GM18858 (cell line): Measurements from ENCODE around the gene PREX1.

Experiments
- ATAC-seq: cut with Tn5 transposase; IDR thresholded peaks from one replicate; pipeline ENCODE4 v1.9.1; 2021; ENCODE audit not compliant: unreplicated experiment

PREX1 gene

DNA sequence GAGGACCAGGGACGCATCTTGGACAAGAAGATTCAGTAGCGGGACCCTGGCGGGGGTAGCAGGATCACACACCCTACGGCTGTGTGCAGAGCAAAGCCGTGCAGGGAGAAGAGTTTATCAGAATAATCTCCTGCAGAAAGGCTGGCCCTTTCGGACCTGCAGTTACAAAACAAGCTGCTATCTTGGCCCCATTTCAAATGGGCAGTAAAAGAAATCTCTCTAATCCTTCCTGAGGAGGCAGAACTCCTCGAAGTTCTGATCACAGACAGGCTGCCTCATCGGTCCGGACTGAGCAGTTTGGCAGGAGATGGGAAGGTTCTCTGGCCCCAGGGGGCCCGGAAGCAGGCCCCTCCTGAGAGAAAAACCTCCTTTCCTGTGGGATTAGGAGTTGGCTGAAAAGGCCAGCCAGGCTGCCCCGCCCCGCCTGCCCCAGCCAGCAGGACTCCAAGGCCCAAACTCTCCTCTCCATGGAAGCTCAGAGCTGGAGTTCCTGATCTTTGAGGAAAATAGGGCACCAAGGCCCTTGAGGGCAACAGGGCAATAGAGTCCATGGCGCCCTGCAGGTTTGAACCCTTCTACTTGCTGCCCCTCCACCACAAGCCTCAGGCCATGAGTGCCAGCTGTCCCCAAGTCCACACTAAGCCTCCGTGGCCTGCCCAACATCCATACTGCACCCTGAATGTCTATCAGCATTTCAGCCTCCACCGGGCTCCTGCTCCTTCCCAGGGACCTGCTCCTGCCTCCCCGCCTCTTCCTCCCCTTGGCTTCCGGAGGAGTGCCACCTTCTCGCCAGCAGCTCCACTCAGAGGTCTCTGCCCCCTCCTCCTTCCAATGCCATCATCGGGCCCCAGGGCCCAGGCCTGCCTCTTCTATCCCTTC lies 141.3 kb downstream of the PREX1 start:
- ATAC-seq: no peak

- ATAC-seq: no peak
Observed at GRCh38 chr20:48685300-48685699, 142.5 kb downstream of the PREX1 start.

- no peak for ATAC-seq
Observed at GRCh38 chr20:48684501-48685041, 143.2 kb downstream of the PREX1 start.

GRCh38 chr20:48683467-48684175 lies 144.2 kb downstream of the PREX1 start:
- no peak for ATAC-seq

DNA sequence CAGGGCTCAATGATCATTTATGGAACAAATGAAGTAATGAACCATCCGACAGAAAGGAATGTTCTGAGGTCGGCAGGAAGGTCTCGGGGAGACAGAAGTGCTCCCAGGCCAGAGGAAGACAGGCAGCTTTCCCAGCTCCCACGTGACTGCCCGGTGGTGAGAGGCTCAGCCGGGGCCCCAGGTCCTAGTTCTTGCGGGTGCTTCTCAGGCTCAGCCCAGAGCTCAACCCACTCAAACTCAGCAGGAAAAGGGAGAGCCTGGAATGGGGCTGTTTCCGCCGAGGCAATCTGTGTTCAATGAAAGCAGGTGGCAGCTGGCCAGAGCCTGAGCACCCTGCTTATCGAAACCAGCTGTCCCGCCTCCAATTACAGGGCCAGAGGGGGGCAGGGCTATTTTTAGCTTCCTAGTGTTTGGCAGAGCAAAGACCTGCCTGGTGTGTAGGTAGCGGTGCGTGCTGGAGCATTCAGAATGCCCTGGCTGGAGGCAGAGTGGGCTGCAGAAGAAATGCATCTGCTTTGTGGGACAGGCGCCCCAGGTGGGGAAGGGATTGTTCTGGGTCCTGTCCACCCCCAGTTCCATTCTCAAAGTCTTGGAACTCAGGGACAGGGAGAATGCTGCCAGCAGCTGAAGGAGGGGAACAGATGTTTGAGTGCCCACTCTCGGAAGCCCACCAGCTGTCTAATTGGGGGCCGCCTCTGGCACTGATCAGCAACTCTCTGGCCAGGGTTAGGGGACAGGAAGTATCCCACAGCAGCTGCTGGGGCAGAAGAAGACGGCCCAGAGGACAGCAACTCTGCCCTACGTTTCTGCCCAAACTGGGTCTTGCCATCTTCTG lies 145.1 kb downstream of the PREX1 start:
- no peak for ATAC-seq

DNA sequence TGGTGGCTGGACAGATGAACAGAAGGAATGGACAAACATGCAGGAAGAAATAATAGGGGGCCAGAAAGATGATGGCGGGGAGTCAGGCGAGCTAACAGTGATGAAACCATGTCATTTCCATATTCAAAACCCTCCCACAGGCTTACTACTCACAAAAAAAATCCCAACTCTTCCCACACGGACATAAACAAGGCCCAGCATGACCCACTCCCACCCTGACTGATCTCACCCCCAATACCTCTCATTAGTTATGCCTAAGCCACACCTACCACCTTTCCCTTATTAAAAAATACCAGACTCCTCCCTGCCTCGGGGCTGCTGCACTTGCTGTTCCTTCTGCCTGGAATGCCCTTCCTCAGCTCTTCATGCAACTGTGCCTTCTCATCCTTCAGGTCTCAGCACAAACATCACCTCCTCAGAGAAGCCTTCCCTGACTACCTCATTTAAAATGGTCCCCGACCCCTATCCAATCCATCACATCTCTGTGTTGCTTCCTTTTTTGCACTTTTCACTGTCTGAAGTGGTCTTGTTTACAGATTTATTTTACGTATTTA lies 145.8 kb downstream of the PREX1 start:
- ATAC-seq: no peak

GRCh38 chr20:48681201-48681872 lies 146.5 kb downstream of the PREX1 start:
- no peak for ATAC-seq

DNA sequence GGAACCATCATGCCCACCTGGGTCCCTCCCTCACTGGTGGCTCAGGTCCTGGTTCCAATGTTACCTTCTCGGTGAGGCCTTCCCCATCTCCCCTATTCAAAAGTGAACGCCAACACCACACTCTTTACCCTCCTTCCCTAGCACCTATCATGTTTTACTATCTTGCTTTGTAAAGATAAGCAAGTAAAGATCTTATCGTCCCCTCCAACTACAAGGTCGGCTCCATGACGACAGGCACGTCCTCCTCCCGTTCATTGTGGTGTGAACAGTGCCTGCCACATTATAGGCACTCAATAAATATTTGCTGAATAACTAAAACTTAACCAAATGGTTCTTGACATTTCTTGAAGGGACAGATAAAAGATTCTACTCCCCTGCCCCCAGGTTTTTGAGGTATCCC lies 147.1 kb downstream of the PREX1 start:
- no peak for ATAC-seq

GRCh38 chr20:48679599-48679998 lies 148.2 kb downstream of the PREX1 start:
- ATAC-seq: no peak

GRCh38 chr20:48679011-48679410 lies 148.8 kb downstream of the PREX1 start:
- ATAC-seq: no peak

GRCh38 chr20:48678421-48678820 lies 149.4 kb downstream of the PREX1 start:
- ATAC-seq: no peak

- no peak for ATAC-seq
Observed at GRCh38 chr20:48676795-48677460, 150.9 kb downstream of the PREX1 start.

DNA sequence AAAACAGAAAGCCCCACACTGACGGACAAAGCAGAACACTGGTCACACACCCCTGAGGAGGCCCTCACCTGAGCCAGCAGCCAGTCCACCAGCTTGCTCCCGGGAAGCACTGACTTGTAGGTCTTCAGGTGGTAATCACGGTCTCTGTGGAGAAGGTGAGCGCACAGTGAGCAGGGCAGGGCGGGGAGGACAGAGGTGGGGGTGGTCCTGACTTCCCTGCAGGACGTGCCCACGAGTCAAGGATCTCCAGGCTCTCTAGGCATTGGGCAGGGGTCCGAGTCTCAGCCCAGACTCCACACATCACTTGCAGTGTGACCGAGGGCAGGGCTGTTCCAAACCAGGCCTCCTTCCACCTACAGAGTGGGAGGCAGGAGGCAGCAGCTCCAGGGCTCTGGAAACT lies 151.7 kb downstream of the PREX1 start:
- ATAC-seq: no peak

DNA sequence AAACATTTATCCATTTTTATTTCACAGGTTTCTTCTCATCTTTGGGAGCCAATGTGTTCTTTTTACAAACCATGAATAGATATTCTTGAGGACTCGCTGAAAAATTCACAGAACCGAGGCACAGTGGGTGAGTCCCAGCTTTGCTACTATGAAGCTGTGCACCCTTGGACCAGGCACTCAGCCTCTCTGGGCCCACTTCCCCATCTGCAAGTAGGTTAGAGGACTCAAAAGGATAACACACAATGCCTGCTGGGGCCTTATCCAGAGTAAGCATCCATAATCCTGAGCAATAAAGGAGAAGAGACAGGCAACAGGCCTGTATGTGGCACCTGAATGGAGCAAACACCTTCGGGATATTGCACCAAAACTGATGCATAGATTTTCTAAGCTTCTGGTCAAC lies 153.3 kb downstream of the PREX1 start:
- no peak for ATAC-seq

DNA sequence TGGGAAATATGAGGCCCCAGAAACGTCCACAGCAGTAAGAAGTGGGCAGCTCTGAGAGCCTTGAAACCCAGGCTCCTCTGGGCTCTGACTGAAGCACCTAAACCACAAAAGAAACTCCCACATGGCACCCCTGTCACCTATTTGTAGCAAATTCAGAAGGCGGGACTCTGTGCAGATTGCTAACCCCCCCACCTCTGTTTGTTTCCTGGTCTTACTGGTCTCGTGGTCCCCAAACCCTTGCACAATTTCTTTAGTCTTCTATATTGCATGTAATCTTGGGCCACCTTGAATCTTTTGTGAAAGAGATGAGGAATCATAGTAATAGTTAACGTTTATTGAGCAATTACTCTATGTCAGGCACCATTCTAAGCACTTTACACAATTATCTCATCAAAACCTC lies 154.3 kb downstream of the PREX1 start:
- no peak for ATAC-seq

GRCh38 chr20:48672324-48672723 lies 155.5 kb downstream of the PREX1 start:
- no peak for ATAC-seq

- ATAC-seq: no peak
Observed at GRCh38 chr20:48671141-48671540, 156.7 kb downstream of the PREX1 start.

GRCh38 chr20:48669946-48670605 lies 157.7 kb downstream of the PREX1 start:
- ATAC-seq: no peak

DNA sequence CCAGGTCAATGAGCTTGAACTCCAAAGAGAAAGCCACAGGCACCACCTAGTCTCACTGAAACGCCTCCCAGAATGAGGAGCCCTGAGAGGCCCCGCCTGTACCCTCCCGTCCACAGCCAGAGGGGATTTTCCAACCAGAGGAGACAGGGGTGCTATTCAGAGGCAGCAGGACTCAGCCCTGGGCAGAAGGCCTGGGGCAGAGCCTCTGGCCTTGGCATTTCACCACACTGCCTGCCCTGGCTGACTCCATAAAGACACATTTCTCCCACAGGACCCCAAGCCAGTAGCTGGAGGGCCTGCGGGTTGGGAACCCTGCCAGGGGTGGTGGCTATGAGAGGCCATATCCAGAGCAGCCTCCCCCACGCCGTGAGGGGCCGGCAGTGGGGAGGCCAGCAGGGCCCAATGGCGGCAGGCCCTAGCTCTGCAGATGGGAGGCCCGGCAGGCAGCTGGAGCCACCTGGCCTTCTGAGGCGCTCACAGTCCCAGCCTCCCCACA lies 159.3 kb downstream of the PREX1 start:
- ATAC-seq: no peak
